ENCODE data around the gene MFAP3L.

GRCh38 chr4:170033999-170034398, 7.8 kb upstream of the MFAP3L start:
- TF ChIP-seq, protein P1, sequence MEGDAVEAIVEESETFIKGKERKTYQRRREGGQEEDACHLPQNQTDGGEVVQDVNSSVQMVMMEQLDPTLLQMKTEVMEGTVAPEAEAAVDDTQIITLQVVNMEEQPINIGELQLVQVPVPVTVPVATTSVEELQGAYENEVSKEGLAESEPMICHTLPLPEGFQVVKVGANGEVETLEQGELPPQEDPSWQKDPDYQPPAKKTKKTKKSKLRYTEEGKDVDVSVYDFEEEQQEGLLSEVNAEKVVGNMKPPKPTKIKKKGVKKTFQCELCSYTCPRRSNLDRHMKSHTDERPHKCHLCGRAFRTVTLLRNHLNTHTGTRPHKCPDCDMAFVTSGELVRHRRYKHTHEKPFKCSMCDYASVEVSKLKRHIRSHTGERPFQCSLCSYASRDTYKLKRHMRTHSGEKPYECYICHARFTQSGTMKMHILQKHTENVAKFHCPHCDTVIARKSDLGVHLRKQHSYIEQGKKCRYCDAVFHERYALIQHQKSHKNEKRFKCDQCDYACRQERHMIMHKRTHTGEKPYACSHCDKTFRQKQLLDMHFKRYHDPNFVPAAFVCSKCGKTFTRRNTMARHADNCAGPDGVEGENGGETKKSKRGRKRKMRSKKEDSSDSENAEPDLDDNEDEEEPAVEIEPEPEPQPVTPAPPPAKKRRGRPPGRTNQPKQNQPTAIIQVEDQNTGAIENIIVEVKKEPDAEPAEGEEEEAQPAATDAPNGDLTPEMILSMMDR (IDR thresholded peaks at IDR 0.05; ENCODE audit: low read depth, low read length): no peak
- no peak for TF ChIP-seq EZH2phosphoT487 (IDR thresholded peaks at IDR 0.05; ENCODE audit: low read depth)
